OCI-LY7 (cell line): ENCODE data around the gene L1TD1. TPM values are rescaled to one million over a fixed set of nuclear protein-coding genes. Genes with fewer than 3 reads are reported as not detected.
"Not testable (repeated sequence)": the region's sequence is repeated elsewhere in the genome, so short reads cannot be mapped to it uniquely, and the experiment has no call there.

Source experiments
- BruUV-seq: library from RNA; stranded (reverse); fragments of 400-500 nt; replicated peaks from 2 replicates; lab custom pipeline; 2021; lab: Mats Ljungman, UMichigan
- CTCF ChIA-PET: fragments of 300-600 bp; sonication (Branson Sonifier 250); formaldehyde crosslinking; loops from one replicate; lab custom pipeline; 2022; ENCODE audit warnings: antibody characterized with exemption; ENCODE audit not compliant: unreplicated experiment; lab: Charles Lee
- POLR2A ChIA-PET: fragments of 300-600 bp; sonication (Branson Sonifier 250); formaldehyde crosslinking; loops from one replicate; lab custom pipeline; 2022; ENCODE audit warnings: antibody characterized with exemption; lab: Charles Lee
- DNase-seq: peaks from one replicate; pipeline ENCODE4 v3.0.0-alpha.2; 2015; ENCODE audit warnings: low spot score
- H2AFZ ChIP-seq: fragments of 200-600 bp; sonication (generic), shearing (Covaris generic); 2 replicates; pipeline ENCODE4 v1.6.1; 2014; ENCODE audit warnings: mild to moderate bottlenecking, antibody characterized with exemption, low read length, moderate library complexity
- H3K27ac ChIP-seq: fragments of 200-600 bp; sonication (generic); 2 replicates; pipeline ENCODE4 v1.5.1; 2014; ENCODE audit warnings: mixed run types, low read depth, mild to moderate bottlenecking, moderate library complexity, low read length, inconsistent platforms; ENCODE audit not compliant: poor library complexity, severe bottlenecking
- H3K36me3 ChIP-seq: fragments of 200-600 bp; sonication (generic); 2 replicates; pipeline ENCODE4 v1.6.1; 2014; ENCODE audit warnings: mild to moderate bottlenecking, antibody characterized with exemption, low read length, moderate library complexity, mixed read lengths; ENCODE audit not compliant: insufficient read depth
- H3K4me1 ChIP-seq: fragments of 200-600 bp; sonication (generic); 2 replicates; pipeline ENCODE4 v1.5.1; 2014; ENCODE audit warnings: mild to moderate bottlenecking, low read length; ENCODE audit not compliant: insufficient read depth, poor library complexity, severe bottlenecking
- H3K4me2 ChIP-seq: fragments of 200-600 bp; sonication (generic); 2 replicates; pipeline ENCODE4 v1.6.1; 2014; ENCODE audit warnings: mild to moderate bottlenecking, low read length
- H3K4me3 ChIP-seq: fragments of 200-600 bp; sonication (generic); 2 replicates; pipeline ENCODE4 v1.5.1; 2014; ENCODE audit warnings: mild to moderate bottlenecking, low read depth, low read length; ENCODE audit not compliant: poor library complexity, severe bottlenecking
- H3K79me2 ChIP-seq: fragments of 200-600 bp; sonication (generic); 2 replicates; pipeline ENCODE4 v1.6.1; 2016; ENCODE audit warnings: low read depth, mild to moderate bottlenecking, low read length, moderate library complexity, mixed read lengths; ENCODE audit not compliant: insufficient read depth
- H3K9me2 ChIP-seq: fragments of 200-600 bp; sonication (generic); 2 replicates; pipeline ENCODE4 v1.6.1; 2016; ENCODE audit warnings: mild to moderate bottlenecking, low read length, mixed read lengths; ENCODE audit not compliant: insufficient read depth
- H3K9me3 ChIP-seq: fragments of 200-600 bp; sonication (generic); 2 replicates; pipeline ENCODE4 v1.6.1; 2014; ENCODE audit warnings: mild to moderate bottlenecking, mixed run types, low read length, mixed read lengths
- H4K20me1 ChIP-seq: fragments of 200-600 bp; sonication (generic); 2 replicates; pipeline ENCODE4 v1.6.1; 2014; ENCODE audit warnings: mild to moderate bottlenecking, antibody characterized with exemption, low read length, moderate library complexity, mixed read lengths; ENCODE audit not compliant: insufficient read depth
- CTCF ChIP-seq: fragments of 200-600 bp; sonication (generic); conservative IDR thresholded peaks from 2 replicates; pipeline ENCODE4 v1.5.1; 2014; ENCODE audit warnings: mild to moderate bottlenecking, antibody characterized with exemption, low read length, moderate library complexity, mixed read lengths
- EZH2phosphoT487 ChIP-seq: fragments of 200-600 bp; sonication (generic); IDR thresholded peaks from 2 replicates; pipeline ENCODE4 v1.6.1; 2018; ENCODE audit warnings: low read depth, borderline replicate concordance, mild to moderate bottlenecking, mixed run types, antibody characterized with exemption, low read length, moderate library complexity, mixed read lengths
- intact Hi-C: fragments of 100-400 bp; cut with micrococcal nuclease; formaldehyde crosslinking; loops from one replicate; pipeline ENCODE4 v1.10.0; 2022; ENCODE audit not compliant: unreplicated experiment
- total RNA-seq, 2 experiments: library from RNA; depleted of rRNA in 1 of 2; stranded (reverse); fragments of >200 nt in 1 of 2; shearing (Covaris generic) in 1 of 2; gene quantifications; 2 replicates each; pipeline ENCODE4 v1.2.3, GENCODE V29; 2014 to 2022

Gene L1TD1
- total RNA-seq, 2 experiments from 2014 or later = not detected

- POLR2A ChIA-PET = interaction anchor here (0.6 kb wide), 1 partner anchor 513 kb away, joined by 3 read pairs; no protein-coding TSS in a partner anchor
- H4K20me1 ChIP-seq = no peaks in the 10 kb centered on the region
- H3K4me3 ChIP-seq = no peak overlapping the region
- H3K9me2 ChIP-seq = no peaks in the 10 kb centered on the region
- H2AFZ ChIP-seq = no peak overlapping the region
- no peaks in the 10 kb centered on the region for H3K36me3 ChIP-seq
- CTCF ChIA-PET = no interaction called here
- peaks cover 7% of the 10 kb centered on the region; the same call in 1 of the 2 replicates for H3K9me3 ChIP-seq
- intact Hi-C loops = no loop called here
- no peak for DNase-seq
- H3K27ac ChIP-seq = no peak overlapping the region
- no peak overlapping the region for H3K4me2 ChIP-seq
- TF ChIP-seq CTCF = no peak
- TF ChIP-seq EZH2phosphoT487 = no peak
- no peaks in the 10 kb centered on the region for H3K4me1 ChIP-seq
- no TSS peak for BruUV-seq
- no peaks in the 10 kb centered on the region for H3K79me2 ChIP-seq
These were observed 18.6 kb downstream of the L1TD1 start for GRCh38 chr1:62213075-62213914.

- Histone ChIP-seq H3K4me2 (no peak overlapping the region), H3K9me3 (no peaks in the 10 kb centered on the region), H3K4me1 (no peaks in the 10 kb centered on the region), H3K27ac (no peak overlapping the region), H4K20me1 (no peaks in the 10 kb centered on the region), H3K9me2 (no peaks in the 10 kb centered on the region), H3K79me2 (no peaks in the 10 kb centered on the region), H3K36me3 (no peaks in the 10 kb centered on the region), H3K4me3 (no peak overlapping the region), H2AFZ (no peak overlapping the region)
- TF ChIP-seq EZH2phosphoT487 = no peak
- no peak for TF ChIP-seq CTCF
- intact Hi-C loops = no loop called here
- no peak for DNase-seq
- ChIA-PET CTCF (no interaction called here), POLR2A (interaction anchor here (0.7 kb wide), 1 partner anchor 1859 kb away, joined by 3 read pairs; no protein-coding TSS in a partner anchor)
- BruUV-seq = no TSS peak
These were observed 24.0 kb downstream of the L1TD1 start for GRCh38 chr1:62218604-62219003.

GRCh38 chr1:62220456-62220855 lies 25.8 kb downstream of the L1TD1 start:
- H3K4me3 ChIP-seq, POLR2A ChIA-PET, H3K4me2 ChIP-seq, intact Hi-C loops, H4K20me1 ChIP-seq, CTCF ChIA-PET, H3K36me3 ChIP-seq, H3K79me2 ChIP-seq, H3K4me1 ChIP-seq, DNase-seq, H2AFZ ChIP-seq, H3K9me3 ChIP-seq, H3K9me2 ChIP-seq, H3K27ac ChIP-seq, BruUV-seq: not testable (repeated sequence)
